Left lobe of liver (tissue), 2 donors: ENCODE measurements around the gene MED27. TPM values are rescaled to one million over a fixed set of nuclear protein-coding genes. Genes with fewer than 3 reads are reported as not detected.
"Not testable (repeated sequence)": the region's sequence is repeated elsewhere in the genome, so short reads cannot be mapped to it uniquely, and the experiment has no call there.

Experiments used
- ATAC-seq: fragments of 200-7000 bp; cut with Tn5 transposase; one replicate; pipeline ENCODE4 v1.9.1; 2020; ENCODE audit warnings: mild to moderate bottlenecking, moderate library complexity
- DNase-seq: peaks from one replicate; pipeline ENCODE4 v3.0.0-alpha.2; 2020; ENCODE audit warnings: low spot score
- total RNA-seq: library from RNA; stranded (reverse); gene quantifications from one replicate; pipeline ENCODE4 v1.2.1, GENCODE V29; 2021
- donor health status: DM: no; HTN: no; CAD: no; lungs with moderate emphysema.
- donor health status: DM: no; HTN: yes; CAD: no.

Gene MED27
- total RNA-seq, 1 donor from 2014 or later = 4.8 TPM

GRCh38 chr9:132077881-132078698 is 1.6 kb downstream of the MED27 start:
- ATAC-seq (no peak), DNase-seq (no peak)

DNA sequence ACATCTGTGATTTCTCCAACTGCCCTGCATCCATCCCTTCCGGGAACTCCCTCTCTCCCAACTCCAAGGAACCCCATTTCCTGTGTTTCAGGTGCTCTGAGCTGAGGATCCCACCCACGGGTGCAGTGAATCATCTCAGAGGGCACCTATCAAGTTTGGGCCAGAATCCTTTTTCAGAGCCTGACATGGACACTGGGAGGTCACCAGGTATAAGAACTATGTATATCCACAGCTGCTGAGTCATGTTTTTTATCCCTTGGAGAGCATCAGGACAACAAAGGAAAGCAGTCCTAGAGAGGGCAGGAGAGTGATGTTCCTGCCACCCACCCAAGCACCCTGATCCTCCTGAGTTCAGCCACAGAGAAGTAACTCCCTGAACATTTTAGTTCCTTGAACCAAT is 3.8 kb downstream of the MED27 start:
- DNase-seq (no peak), ATAC-seq (no peak)

DNA sequence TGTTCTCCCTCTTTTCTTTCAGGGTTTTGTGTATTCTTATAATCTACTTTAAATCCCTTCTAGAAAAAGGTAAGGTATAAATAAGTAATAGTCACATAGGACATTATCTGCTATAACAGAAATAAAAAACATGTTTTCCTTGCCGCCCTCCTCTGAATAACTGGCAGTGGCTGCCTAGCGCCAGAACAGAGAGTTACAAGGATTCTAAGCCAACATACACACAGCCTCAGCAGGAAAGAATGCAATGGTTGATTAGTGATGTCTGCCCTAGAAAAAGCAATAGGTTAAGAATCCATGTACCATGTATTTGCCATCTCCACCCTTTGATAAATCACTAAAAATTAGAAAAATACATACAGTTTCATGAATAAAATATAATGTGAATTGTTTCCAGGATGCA is 4.9 kb downstream of the MED27 start:
- DNase-seq = no peak
- no peak for ATAC-seq

DNA sequence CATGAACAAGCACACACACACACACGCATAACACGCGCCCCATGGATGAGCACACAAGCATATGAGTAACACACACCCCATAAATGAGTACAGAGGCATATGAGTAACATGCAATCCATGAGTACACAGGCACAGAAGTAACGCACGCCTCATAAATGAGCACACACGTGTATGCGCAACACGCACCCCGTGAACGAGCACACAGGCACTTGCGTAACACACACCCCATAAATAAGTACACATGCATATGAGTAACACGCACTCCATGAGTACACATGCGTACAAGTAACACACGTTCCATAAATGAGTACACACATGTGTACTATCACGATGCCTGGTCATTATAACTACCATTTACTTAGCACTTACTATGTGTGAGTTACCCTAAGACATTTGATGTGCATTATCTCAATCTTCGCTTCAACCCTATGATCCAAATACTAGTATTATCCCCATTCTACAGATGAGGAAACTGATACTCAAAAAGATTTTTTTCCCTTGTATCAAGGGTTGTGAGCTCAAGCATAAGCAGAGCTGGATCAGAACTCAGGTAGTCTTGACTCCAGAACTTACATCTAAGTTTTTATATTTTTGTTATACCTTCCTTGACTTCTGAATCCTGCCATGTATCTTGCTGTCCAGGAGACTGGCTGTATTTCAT is 7.7 kb downstream of the MED27 start:
- ATAC-seq (no peak), DNase-seq (no peak)

GRCh38 chr9:132069046-132069898 is 10.4 kb downstream of the MED27 start:
- no peak for ATAC-seq
- DNase-seq = no peak

DNA sequence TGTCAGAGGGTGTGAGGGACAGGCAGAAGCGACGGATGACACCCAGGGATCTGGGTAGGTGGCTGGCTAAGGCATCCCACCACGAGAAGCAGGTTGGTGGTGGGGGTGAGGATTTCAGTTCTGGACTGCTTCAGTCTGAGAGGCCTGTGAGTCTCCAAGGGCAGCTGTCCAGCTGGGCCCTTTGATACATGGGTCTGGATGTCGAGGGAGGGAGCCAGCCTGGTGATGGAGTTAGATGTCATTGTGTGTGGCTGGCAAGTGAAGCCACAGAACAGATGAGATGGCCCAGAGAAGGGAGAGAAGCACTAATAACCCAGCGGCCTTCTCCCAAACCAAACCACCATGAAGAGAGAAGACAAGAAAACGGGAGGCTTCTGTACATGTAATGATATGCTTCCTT is 11.1 kb downstream of the MED27 start:
- ATAC-seq (no peak), DNase-seq (no peak)

DNA sequence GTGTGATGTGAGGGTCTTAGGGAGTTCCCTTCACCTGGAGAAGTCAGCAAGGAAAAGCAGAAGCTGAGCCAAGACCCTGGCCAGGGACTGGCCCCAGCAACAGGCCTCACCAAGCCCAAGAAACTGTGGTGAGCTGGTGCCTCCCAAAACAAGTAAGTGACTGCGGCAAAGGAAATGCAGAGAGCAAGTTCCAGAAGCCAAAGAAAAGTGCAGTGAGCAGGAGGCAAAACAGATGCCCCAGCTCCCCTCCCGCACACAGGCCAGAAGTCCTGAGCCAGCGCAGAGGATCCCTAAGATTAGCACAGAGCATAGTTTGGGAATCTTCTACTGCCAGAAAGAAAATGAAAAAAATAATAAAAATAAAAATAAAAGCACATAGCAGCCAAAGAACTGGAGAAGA is 13.2 kb downstream of the MED27 start:
- DNase-seq = no peak
- no peak for ATAC-seq

DNA sequence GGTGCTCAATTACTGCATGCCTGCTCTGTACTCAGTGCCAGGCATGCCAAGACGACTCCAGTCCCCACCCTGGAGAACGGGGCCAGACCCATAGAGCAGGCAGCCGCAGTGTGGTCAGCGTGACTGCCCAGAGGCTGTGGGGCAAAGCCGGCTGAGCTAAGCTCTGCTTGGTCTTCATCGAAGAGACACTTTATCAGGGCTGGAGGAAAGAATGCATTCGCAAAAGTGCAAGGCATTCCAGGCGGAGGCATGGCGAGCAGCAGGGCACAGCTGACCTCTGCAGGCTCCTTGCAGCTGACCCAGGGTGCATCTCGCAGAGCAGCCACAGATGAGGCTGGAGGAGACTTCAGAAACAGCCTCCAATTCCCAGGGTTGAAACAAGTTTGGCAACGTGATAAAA is 13.6 kb downstream of the MED27 start:
- ATAC-seq = no peak
- DNase-seq = no peak

GRCh38 chr9:132063281-132063680 is 16.4 kb downstream of the MED27 start:
- ATAC-seq = no peak
- DNase-seq = no peak

- ATAC-seq (no peak), DNase-seq (no peak)
These were observed 16.9 kb downstream of the MED27 start for GRCh38 chr9:132062806-132063205.

- no peak for ATAC-seq
- DNase-seq = no peak
These were observed 18.1 kb downstream of the MED27 start for GRCh38 chr9:132061526-132061925.

- ATAC-seq (no peak), DNase-seq (no peak)
These were observed 20.3 kb downstream of the MED27 start for GRCh38 chr9:132059361-132059760.

GRCh38 chr9:132058226-132058625 is 21.4 kb downstream of the MED27 start:
- not testable (repeated sequence) for ATAC-seq, DNase-seq

DNA sequence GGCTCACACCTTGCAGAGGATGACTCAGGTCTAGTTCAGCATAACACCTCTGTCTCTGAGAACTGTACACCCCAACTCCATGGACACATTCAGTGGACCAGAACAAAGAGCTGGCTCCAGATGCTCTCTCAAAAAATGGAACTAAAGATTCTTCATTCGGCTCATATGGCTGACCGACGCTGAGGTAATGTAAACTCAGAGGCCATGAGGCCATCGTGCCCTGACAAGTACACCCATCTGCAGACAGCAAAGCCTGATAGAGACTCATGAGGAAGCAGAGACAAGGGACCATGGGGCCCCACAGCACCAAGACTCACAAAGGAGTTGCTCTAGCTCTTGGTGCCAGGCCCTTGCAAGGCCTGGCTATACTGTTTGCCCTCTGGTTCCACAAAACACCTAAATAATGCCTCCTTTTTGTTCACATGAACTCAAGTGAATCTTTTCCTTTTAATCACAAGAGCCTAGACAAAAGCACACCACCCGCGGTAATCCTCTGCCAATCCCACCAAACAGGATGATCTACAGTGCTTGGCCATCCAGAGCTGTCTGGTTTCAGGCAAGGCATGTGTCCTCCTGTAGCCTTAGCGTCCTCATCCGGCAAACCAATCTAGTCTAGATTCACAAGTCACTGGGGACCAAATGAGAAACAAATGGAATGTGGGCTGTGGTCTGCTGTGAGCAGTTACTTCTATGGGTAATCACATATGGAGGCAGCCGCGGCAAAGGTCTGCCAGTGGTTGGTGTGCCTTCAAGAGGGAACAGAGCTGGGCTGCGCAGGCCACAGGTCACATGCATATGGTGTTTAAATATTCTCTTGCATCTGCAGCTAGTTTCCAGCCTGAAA is 22.7 kb downstream of the MED27 start:
- no peak for DNase-seq
- ATAC-seq = no peak

DNA sequence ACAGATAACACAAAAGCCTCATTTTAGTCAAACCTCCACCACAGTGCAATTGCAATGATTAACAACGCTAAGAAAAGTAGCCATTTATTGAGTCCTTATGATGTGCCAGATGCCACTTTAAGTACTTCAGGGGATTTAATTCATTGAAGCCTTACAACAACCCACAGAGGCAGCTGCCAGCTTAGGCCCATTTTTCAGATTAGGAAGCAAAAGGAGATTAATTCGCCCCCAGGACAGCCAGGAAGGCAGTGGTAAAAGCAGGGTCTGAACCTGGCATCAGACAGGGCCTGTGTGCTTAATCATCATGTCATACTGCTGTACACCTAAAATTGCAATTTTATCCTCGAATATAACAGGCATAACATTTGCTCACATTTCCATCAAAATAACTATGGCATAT is 23.9 kb downstream of the MED27 start:
- no peak for DNase-seq
- no peak for ATAC-seq

DNA sequence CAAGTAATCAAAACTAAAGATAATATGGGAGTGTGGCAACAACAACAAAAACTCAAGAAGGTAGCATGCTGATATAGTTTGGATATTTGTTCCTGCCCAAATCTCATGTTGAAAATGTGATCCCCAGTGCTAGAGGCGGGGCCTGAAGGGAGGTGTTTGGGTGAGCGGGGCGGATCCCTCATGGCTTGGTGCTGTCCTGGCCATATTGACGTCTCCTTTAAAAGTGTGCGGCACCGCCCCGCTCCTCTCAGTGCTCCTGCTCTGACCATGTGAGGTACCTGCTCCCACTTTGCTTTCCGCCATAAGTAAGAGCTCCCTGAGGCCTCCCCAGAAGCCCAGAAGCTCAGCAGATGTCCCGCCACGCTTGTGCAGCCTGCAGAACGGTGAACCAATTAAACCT is 25.6 kb downstream of the MED27 start:
- DNase-seq (no peak), ATAC-seq (no peak)

- DNase-seq (no peak), ATAC-seq (no peak)
These were observed 29.8 kb downstream of the MED27 start for GRCh38 chr9:132049900-132050299.

DNA sequence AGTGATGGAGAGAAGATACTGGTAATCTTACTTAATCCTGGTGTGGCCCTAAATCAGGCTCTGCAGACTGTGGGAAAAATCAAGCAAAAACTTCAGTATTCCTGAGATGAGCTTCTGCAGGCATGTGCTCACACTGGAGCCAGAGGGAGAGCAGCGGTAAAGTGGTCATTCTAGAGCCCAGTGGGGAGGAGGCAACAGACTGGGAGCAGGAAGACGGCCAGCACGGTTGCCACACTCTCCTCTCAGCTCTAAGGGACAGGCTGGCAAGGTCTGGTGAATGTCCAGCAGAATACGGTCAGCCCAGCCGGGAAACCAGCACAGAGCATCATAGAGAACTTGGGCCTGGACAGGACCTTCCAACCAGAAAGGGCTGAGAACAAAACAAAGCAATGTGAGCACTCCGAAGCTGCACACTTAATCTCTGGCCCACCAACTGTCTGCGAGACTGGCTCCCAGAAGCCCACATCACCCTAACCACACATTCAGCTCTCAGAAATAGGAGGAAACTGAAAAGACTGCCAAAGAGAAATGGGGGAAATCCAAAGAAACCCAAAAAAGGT is 30.3 kb downstream of the MED27 start:
- ATAC-seq (no peak), DNase-seq (no peak)

GRCh38 chr9:132048201-132048600 is 31.5 kb downstream of the MED27 start:
- no peak for ATAC-seq
- DNase-seq = no peak

DNA sequence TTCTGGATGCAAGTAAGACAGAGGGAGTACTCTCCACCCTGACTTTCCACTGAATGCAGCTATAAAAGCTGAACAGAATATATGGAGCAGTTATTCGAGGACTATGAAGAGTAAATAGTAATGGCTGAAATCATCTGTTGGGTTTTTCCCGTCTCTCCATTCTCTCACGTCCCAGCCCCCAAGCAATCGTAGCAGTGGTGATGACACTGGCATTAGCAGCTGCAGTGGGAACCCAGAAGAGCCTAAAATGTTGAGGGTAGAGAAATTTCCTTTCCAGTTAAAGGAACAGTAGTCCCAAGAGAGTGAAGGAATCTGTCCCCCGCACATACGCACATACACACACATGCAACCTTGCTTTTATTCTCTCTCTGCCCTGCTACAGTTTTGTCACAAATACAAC is 33.2 kb downstream of the MED27 start:
- DNase-seq (no peak), ATAC-seq (no peak)
